PFSK-1 (cell line): Measurements from ENCODE around the gene HMCN2.

ENCODE experiments used
- TAF1 ChIP-seq: IDR thresholded peaks from 2 replicates; pipeline ENCODE4 v1.6.1; 2012; ENCODE audit warnings: low read length, control low read depth, borderline replicate concordance; ENCODE audit not compliant: insufficient read depth
- TF ChIP-seq, protein P1 (sequence below), 2 experiments: IDR thresholded peaks; 2 replicates each; pipeline versions ENCODE4 v1.6.1 to v1.8.0; 2011 to 2012; ENCODE audit warnings: low read depth in 2 of 2, low read length in 2 of 2, control low read depth in 1 of 2, inconsistent platforms in 1 of 2, mild to moderate bottlenecking in 1 of 2, moderate library complexity in 1 of 2; ENCODE audit not compliant: insufficient read depth in 1 of 2

DNA sequence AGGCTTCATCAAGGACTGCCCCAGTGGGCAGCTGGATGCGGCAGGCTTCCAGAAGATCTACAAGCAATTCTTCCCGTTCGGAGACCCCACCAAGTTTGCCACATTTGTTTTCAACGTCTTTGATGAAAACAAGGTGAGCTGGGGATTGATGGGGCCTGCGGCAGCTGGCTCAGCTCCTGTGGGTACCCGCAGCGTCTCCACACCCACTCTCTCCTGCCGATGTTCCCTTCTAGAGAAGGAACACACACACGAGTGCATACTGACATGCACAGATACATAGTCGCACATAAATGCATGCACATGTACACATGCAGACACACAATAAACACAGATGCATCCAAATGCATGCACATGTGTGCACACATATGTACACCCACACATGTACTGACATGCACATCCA lies 47.7 kb upstream of the HMCN2 start:
- TF ChIP-seq, protein P1, sequence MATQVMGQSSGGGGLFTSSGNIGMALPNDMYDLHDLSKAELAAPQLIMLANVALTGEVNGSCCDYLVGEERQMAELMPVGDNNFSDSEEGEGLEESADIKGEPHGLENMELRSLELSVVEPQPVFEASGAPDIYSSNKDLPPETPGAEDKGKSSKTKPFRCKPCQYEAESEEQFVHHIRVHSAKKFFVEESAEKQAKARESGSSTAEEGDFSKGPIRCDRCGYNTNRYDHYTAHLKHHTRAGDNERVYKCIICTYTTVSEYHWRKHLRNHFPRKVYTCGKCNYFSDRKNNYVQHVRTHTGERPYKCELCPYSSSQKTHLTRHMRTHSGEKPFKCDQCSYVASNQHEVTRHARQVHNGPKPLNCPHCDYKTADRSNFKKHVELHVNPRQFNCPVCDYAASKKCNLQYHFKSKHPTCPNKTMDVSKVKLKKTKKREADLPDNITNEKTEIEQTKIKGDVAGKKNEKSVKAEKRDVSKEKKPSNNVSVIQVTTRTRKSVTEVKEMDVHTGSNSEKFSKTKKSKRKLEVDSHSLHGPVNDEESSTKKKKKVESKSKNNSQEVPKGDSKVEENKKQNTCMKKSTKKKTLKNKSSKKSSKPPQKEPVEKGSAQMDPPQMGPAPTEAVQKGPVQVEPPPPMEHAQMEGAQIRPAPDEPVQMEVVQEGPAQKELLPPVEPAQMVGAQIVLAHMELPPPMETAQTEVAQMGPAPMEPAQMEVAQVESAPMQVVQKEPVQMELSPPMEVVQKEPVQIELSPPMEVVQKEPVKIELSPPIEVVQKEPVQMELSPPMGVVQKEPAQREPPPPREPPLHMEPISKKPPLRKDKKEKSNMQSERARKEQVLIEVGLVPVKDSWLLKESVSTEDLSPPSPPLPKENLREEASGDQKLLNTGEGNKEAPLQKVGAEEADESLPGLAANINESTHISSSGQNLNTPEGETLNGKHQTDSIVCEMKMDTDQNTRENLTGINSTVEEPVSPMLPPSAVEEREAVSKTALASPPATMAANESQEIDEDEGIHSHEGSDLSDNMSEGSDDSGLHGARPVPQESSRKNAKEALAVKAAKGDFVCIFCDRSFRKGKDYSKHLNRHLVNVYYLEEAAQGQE (IDR thresholded peaks at IDR 0.05; ENCODE audit: insufficient read depth in 1 of 2, low read depth in 2 of 2, low read length in 2 of 2), result no peak
- TF ChIP-seq TAF1, result no peak
